ENCODE results near the gene PAOX. TPM values are rescaled to one million over a fixed set of nuclear protein-coding genes. Genes with fewer than 3 reads are reported as not detected.

PAOX gene
- total and polyA plus RNA-seq, 2 of the 4 experiments (the other 2 are of a cell fraction), result 3.8 to 4.5 TPM

DNA sequence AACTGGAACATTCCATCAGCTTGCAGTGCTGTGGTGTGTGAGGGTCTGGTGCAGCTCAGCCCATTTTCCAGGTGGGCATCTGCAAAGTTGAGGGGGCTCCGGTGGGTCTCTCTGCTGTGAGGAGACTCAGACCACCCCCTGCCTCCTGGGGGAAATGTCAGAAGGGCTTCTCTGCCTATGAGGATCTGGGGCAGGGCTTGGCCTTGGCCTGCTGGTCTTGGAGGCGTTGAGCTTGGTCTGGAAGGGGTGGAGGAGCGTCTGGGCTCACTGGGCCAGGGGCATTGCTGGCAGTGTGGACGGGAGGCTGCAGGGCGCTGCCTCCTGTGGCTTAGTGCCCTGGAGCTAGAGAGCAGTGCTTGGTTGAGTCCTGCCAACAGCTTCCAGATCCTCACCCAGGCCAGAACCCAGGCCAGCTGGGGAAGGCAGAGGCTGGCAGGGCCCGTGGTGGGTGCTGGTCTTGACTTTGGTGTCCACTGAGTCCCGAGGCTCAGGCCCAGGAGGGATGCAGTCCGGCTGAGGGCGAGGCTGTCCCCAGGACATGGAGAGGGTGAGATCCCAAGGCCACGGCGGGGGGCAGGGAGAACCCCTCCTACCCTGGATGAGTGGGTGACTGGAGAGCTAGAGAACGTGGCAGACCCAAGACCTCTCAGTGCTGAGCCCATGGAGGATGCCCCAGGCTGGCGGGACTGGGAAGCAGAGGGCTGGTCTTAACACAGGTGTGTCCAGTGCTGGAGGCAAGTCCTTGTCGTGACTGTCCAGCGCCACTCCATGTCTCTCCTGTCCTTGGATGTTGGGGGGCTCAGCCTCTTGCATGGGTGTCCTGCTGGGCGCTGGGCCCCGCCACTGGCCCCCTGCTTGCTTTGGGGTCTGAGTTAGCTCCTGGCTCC is 42.5 kb downstream of the PAOX start:
- Histone ChIP-seq H2BK15ac (ENCODE audit: low read depth, low read length) (no peak overlapping the region), H2BK120ac (ENCODE audit: low read depth, low read length) (no peak overlapping the region), H3K4me2 (ENCODE audit: low read depth, low read length) (no peak overlapping the region), H4K20me1 (ENCODE audit: insufficient read depth, low read length) (no peaks in the 10 kb centered on the region; the same call in none of the 2 replicates), H3K36me3 (ENCODE audit: control insufficient read depth, insufficient read depth, low read length) (peaks cover 26% of the 10 kb centered on the region), H3K18ac (ENCODE audit: low read depth, low read length) (no peak overlapping the region), H3K23ac (ENCODE audit: low read depth, low read length) (no peak overlapping the region), H2BK20ac (ENCODE audit: low read depth, low read length) (no peak overlapping the region), H2BK5ac (ENCODE audit: low read depth, low read length, poor library complexity, severe bottlenecking) (no peak overlapping the region), H4K8ac (ENCODE audit: low read depth in 2 of 2, low read length in 2 of 2) (no peak overlapping the region), H3K4ac (ENCODE audit: low read depth, low read length) (no peak overlapping the region), H3K79me1 (ENCODE audit: low read depth in 1 of 2, low read length in 2 of 2) (0 out of 4 replicates have a peak, but pooled peaks cover 0 to 4% of the 10 kb centered on the region in 2 experiments), H4K91ac (ENCODE audit: insufficient read depth, low read depth, low read length) (no peak overlapping the region), H2AK9ac (replicated peaks; ENCODE audit: low read depth, low read length, poor library complexity) (peak overlapping the region; percentile 45), H3K9me1 (ENCODE audit: insufficient read depth, low read length) (no peaks in the 10 kb centered on the region), H3K9me3 (ENCODE audit: control insufficient read depth, insufficient read depth, low read length) (no peaks in the 10 kb centered on the region), H3K4me1 (ENCODE audit: control insufficient read depth, insufficient read depth, low read length) (no peaks in the 10 kb centered on the region; the same call in 1 of the 2 replicates), H4K5ac (ENCODE audit: low read depth, low read length) (no peak overlapping the region), H3K4me3 (ENCODE audit: insufficient read depth, low read depth, low read length) (no peak overlapping the region), H3K27ac (ENCODE audit: insufficient read depth, low read length) (no peak overlapping the region), H2AFZ (replicated peaks; ENCODE audit: low read length, poor library complexity) (peak overlapping the region; percentile 35), H3K56ac (ENCODE audit: extremely low read depth, insufficient read depth, low read length) (no peak overlapping the region), H3K27me3 (ENCODE audit: control insufficient read depth, insufficient read depth, low read length) (peaks cover 3% of the 10 kb centered on the region; the same call in 1 of the 2 replicates), H3K14ac (replicated peaks; ENCODE audit: low read depth, low read length) (no peak overlapping the region), H2AK5ac (ENCODE audit: low read depth, low read length) (no peak overlapping the region), H3K9ac (ENCODE audit: low read depth, low read length) (no peak overlapping the region)
- in situ Hi-C loops (cut with MboI; ENCODE audit: low sequenced_read_pairs), result no loop called here
- ChIA-PET CTCF (no interaction called here), POLR2A (ENCODE audit: unreplicated experiment) (no interaction called here)
- dilution Hi-C loops (cut with HindIII; ENCODE audit: low sequenced_read_pairs, unreplicated experiment), result no loop called here
- 92% methylated on average over 4 of the region's 17 CpGs; no CpG with 5 or more reads in 1 of the 2 experiments for WGBS, 2 experiments (ENCODE audit: extremely low coverage in 2 of 2, insufficient read length in 1 of 2)
- ATAC-seq (ENCODE audit: low read depth) (no peak), DNase-seq (no peak)
- intact Hi-C loops (cut with micrococcal nuclease), result no loop called here
- BruUV-seq (replicated peaks), result no TSS peak
- no peak for TF ChIP-seq MAZ (IDR thresholded peaks at IDR 0.05; ENCODE audit: borderline replicate concordance, low read depth, low read length)
- no peak for TF ChIP-seq BHLHE40 (IDR thresholded peaks at IDR 0.05; ENCODE audit: low read depth, low read length)
